ENCODE data around the gene GORASP1. TPM values are rescaled to one million over a fixed set of nuclear protein-coding genes. Genes with fewer than 3 reads are reported as not detected.

GORASP1 gene
- total and polyA plus RNA-seq, 2 experiments from 2014 or later, result 10.3 to 38.3 TPM

- TF ChIP-seq REST (IDR thresholded peaks at IDR 0.05; ENCODE audit: unreplicated experiment) (no peak), EZH2 (IDR thresholded peaks at IDR 0.05; ENCODE audit: low read depth, unreplicated experiment) (no peak), NANOG (IDR thresholded peaks at IDR 0.05; ENCODE audit: borderline replicate concordance) (no peak), ZNF114 (CRISPR knock-in tag; IDR thresholded peaks at IDR 0.05) (no peak), ETS1 (IDR thresholded peaks at IDR 0.05) (no peak)
Observed at GRCh38 chr3:39135170-39135805, 27.9 kb upstream of the GORASP1 start (continued).

GRCh38 chr3:39134305-39134704, 26.9 kb upstream of the GORASP1 start:
- Histone ChIP-seq H3K27me3 (ENCODE audit: insufficient read depth) (no peaks in the 10 kb centered on the region), H4K20me1 (replicated peaks; ENCODE audit: insufficient read depth) (no peaks in the 10 kb centered on the region), H3K4me3 (no peak overlapping the region), H3K36me3 (ENCODE audit: insufficient read depth) (no peaks in the 10 kb centered on the region), H3K4me2 (no peak overlapping the region), H3K4me1 (ENCODE audit: insufficient read depth) (no peaks in the 10 kb centered on the region), H3K79me2 (replicated peaks; ENCODE audit: insufficient read depth) (no peaks in the 10 kb centered on the region), H2AFZ (no peak overlapping the region), H3K27ac (ENCODE audit: low read depth) (no peak overlapping the region), H3F3A (replicated peaks; ENCODE audit: low read depth) (no peaks in the 10 kb centered on the region), H3K9me2 (ENCODE audit: insufficient read depth) (no peaks in the 10 kb centered on the region)
- DNase-seq (ENCODE audit: low spot score) (no peak), ATAC-seq (no peak)
- H3K4me3 Mint-ChIP-seq, result no peak overlapping the region
- peaks cover 5% of the 10 kb centered on the region for H3K27me3 Mint-ChIP-seq (ENCODE audit: insufficient read depth, low read depth, poor library complexity)
- no peaks in the 10 kb centered on the region for H3K9me3 Mint-ChIP-seq
- no peaks in the 10 kb centered on the region for H3K36me3 Mint-ChIP-seq (ENCODE audit: low read depth)
- H3K4me1 Mint-ChIP-seq, result no peaks in the 10 kb centered on the region; the same call in 2 of the 3 replicates
- no peak overlapping the region for H3K27ac Mint-ChIP-seq
- TF ChIP-seq EZH2phosphoT487 (IDR thresholded peaks at IDR 0.05; ENCODE audit: unreplicated experiment) (no peak), ZNF462 (CRISPR knock-in tag; IDR thresholded peaks at IDR 0.05) (no peak), ZNF114 (CRISPR knock-in tag; IDR thresholded peaks at IDR 0.05) (no peak), ETS1 (IDR thresholded peaks at IDR 0.05) (no peak), REST (IDR thresholded peaks at IDR 0.05; ENCODE audit: unreplicated experiment) (no peak), POLR2AphosphoS5 (IDR thresholded peaks at IDR 0.05; ENCODE audit: low read depth) (no peak)
